ENCODE data around the gene NAA60.

DNA sequence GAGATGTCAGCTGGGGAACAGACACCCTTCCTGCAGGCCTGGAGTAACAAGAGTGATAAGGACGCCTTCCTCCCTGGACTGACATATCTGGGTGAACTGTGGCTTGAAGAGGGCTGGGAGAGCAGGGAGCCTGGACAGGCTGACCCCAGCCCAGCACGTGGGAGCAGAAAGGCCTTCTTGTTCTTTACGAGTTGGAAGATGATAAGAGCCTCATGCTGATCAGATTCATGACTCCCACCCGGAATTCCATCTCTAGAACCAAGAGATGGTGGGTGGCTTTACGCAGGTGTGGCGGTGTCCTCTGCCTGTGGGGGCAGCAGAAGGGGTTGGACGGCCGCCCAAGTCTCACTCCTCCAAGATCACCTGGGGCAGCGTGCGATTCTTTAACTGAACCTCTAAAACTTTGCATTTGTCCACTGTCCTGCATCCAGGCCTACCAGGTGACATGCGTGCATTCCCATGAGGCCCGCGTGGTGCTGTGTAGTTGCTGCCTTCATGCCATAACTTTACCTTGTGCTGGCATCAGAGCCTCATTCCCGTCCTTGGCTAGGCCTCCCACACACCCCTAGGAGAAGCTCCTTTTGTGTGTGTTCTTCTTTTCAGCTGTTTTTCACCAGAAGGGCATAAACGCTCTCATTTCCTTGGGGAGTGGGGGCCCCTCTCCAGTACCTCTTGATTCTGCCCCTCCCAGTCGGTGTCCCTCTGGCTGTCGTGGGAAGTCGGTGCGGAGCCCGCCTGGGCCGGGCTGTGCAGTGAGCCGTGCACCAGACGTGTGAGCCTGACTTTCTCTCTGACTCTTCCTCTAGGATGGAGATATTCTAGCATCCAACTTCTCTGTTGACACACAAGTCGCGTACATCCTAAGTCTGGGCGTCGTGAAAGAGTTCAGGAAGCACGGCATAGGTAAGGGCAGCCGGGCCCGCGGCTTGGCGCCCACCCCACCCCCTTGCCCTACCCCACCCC, 38.5 kb downstream of the NAA60 start:
- TF ChIP-seq, protein P1, sequence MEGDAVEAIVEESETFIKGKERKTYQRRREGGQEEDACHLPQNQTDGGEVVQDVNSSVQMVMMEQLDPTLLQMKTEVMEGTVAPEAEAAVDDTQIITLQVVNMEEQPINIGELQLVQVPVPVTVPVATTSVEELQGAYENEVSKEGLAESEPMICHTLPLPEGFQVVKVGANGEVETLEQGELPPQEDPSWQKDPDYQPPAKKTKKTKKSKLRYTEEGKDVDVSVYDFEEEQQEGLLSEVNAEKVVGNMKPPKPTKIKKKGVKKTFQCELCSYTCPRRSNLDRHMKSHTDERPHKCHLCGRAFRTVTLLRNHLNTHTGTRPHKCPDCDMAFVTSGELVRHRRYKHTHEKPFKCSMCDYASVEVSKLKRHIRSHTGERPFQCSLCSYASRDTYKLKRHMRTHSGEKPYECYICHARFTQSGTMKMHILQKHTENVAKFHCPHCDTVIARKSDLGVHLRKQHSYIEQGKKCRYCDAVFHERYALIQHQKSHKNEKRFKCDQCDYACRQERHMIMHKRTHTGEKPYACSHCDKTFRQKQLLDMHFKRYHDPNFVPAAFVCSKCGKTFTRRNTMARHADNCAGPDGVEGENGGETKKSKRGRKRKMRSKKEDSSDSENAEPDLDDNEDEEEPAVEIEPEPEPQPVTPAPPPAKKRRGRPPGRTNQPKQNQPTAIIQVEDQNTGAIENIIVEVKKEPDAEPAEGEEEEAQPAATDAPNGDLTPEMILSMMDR (conservative IDR thresholded peaks at IDR 0.05; ENCODE audit: low read depth, low read length): no peak
- no peak for TF ChIP-seq EZH2 (IDR thresholded peaks at IDR 0.05; ENCODE audit: borderline replicate concordance, low read depth, low read length, poor library complexity, severe bottlenecking)
